Endothelial cell (in vitro differentiated cells): ENCODE measurements around the gene TTC13. TPM values are rescaled to one million over a fixed set of nuclear protein-coding genes. Genes with fewer than 3 reads are reported as not detected.

ENCODE experiments used
- DNase-seq: peaks from one replicate; pipeline ENCODE4 v3.0.0; 2021; ENCODE audit warnings: low spot score
- H3K27ac Mint-ChIP-seq: one replicate; pipeline ENCODE4 v1.8.0; 2021; ENCODE audit warnings: mixed read lengths, inconsistent platforms; ENCODE audit not compliant: unreplicated experiment
- H3K27me3 Mint-ChIP-seq: one replicate; pipeline ENCODE4 v1.8.0; 2021; ENCODE audit warnings: mild to moderate bottlenecking, moderate library complexity, mixed read lengths, inconsistent platforms; ENCODE audit not compliant: unreplicated experiment
- H3K36me3 Mint-ChIP-seq: one replicate; pipeline ENCODE4 v1.8.0; 2021; ENCODE audit warnings: mild to moderate bottlenecking, low read depth, mixed read lengths, inconsistent platforms; ENCODE audit not compliant: unreplicated experiment
- H3K4me1 Mint-ChIP-seq: one replicate; pipeline ENCODE4 v1.8.0; 2021; ENCODE audit warnings: mild to moderate bottlenecking, mixed read lengths, inconsistent platforms; ENCODE audit not compliant: unreplicated experiment
- H3K4me3 Mint-ChIP-seq: one replicate; pipeline ENCODE4 v1.8.0; 2021; ENCODE audit warnings: mild to moderate bottlenecking, mixed read lengths, inconsistent platforms; ENCODE audit not compliant: unreplicated experiment
- H3K9me3 Mint-ChIP-seq: one replicate; pipeline ENCODE4 v1.8.0; 2021; ENCODE audit warnings: mixed read lengths, inconsistent platforms; ENCODE audit not compliant: unreplicated experiment
- CTCF ChIP-seq: fragments of 200-600 bp; sonication (generic); IDR thresholded peaks from one replicate; pipeline ENCODE4 v1.5.0; 2021; ENCODE audit warnings: antibody characterized with exemption; ENCODE audit not compliant: unreplicated experiment
- total RNA-seq: library from RNA; stranded (reverse); fragmentation: NEBNext Ultra II Directional; extraction: Animal tissue kit (Norgen Biotek cat#: 25700); gene quantifications from one replicate; pipeline ENCODE4 v1.2.1, GENCODE V29; 2021; ENCODE audit not compliant: unreplicated experiment

TTC13 gene
- total RNA-seq, 1 donor from 2014 or later: 62.5 TPM

- Mint-ChIP-seq H3K36me3 (peaks cover 8% of the 10 kb centered on the region), H3K4me1 (peaks cover 30% of the 10 kb centered on the region), H3K27ac (no peak overlapping the region), H3K4me3 (peak overlapping the region; percentile 85), H3K9me3 (no peaks in the 10 kb centered on the region), H3K27me3 (peaks cover 12% of the 10 kb centered on the region)
- no peak for DNase-seq
- TF ChIP-seq CTCF: no peak
Measured at GRCh38 chr1:230983811-230984210, 5.2 kb upstream of the TTC13 start.

- H3K4me1 Mint-ChIP-seq: peaks cover 32% of the 10 kb centered on the region
- peaks cover 12% of the 10 kb centered on the region for H3K27me3 Mint-ChIP-seq
- no peaks in the 10 kb centered on the region for H3K9me3 Mint-ChIP-seq
- peaks cover 8% of the 10 kb centered on the region for H3K36me3 Mint-ChIP-seq
- no peak overlapping the region for H3K4me3 Mint-ChIP-seq
- DNase-seq: no peak
- no peak overlapping the region for H3K27ac Mint-ChIP-seq
- TF ChIP-seq CTCF: no peak
Measured at GRCh38 chr1:230982696-230983095, 4.0 kb upstream of the TTC13 start.

GRCh38 chr1:230979952-230980351, 1.3 kb upstream of the TTC13 start:
- no peak for DNase-seq
- Mint-ChIP-seq H3K36me3 (peaks cover 15% of the 10 kb centered on the region), H3K9me3 (no peaks in the 10 kb centered on the region), H3K4me1 (peaks cover 48% of the 10 kb centered on the region), H3K4me3 (peak overlapping the region; percentile 98), H3K27me3 (peaks cover 9% of the 10 kb centered on the region), H3K27ac (no peak overlapping the region)
- TF ChIP-seq CTCF: no peak

GRCh38 chr1:230979389-230979716, 692 bp upstream of the TTC13 start:
- Mint-ChIP-seq H3K27me3 (peaks cover 8% of the 10 kb centered on the region), H3K36me3 (peaks cover 15% of the 10 kb centered on the region), H3K27ac (peak overlapping the region; percentile 54), H3K4me3 (peak overlapping the region; percentile 98), H3K4me1 (peaks cover 43% of the 10 kb centered on the region), H3K9me3 (no peaks in the 10 kb centered on the region)
- DNase-seq: no peak
- no peak for TF ChIP-seq CTCF

GRCh38 chr1:230977761-230978490, 735 bp downstream of the TTC13 start:
- TF ChIP-seq CTCF: no peak
- peak overlapping the region; percentile 97 for H3K27ac Mint-ChIP-seq
- H3K9me3 Mint-ChIP-seq: no peaks in the 10 kb centered on the region
- H3K36me3 Mint-ChIP-seq: peaks cover 8% of the 10 kb centered on the region
- H3K4me1 Mint-ChIP-seq: peaks cover 44% of the 10 kb centered on the region
- H3K4me3 Mint-ChIP-seq: peak overlapping the region; percentile 98
- peak; percentile 30 for DNase-seq
- H3K27me3 Mint-ChIP-seq: peaks cover 6% of the 10 kb centered on the region
